NCI-H1417 treated with DMSO at 0.1 percent for 48 hours (cell line): ENCODE results near the gene ADAMTS13.

Experiments used
- DNase-seq: peaks from one replicate; lab custom pipeline; 2025; lab: John Stamatoyannopoulos, UW

Gene ADAMTS13

DNA sequence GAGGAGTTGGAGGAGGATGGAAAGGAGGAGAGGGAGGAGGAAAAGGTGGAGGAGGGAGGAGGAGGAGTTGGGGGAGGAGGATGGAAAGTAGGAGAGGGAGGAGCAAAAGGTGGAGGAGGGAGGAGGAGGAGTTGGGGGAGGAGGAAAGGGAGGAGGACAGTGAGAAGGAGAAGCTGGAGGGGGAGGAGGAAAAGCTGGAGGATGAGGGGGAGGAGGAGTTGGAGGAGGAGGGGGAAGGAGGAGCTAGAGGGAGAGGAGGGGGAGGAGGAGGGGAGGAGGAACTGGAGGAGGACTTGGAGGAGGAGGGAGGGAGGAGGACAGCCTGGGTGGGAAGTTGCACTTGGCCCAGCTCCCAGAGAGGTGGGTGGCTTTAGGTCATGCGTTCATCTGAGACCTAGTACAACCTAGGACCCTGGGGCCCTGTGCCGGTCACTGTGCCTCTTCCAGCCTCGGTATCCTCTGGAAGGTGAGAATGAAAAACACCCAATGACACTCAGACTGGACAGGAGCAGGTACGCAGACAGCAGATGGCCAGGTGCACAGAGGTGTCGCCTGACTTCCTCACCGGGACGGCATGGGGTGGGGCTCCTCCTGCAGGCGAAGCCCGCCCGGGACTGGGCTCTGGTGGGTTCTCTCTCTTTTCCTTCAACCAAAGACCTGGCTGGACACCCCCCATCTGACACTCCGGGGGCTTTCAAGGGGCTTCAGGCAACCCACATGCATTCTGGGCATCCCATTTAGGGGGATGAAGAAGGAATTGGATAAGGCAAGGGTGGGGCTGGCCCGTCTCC, 68.9 kb downstream of the ADAMTS13 start:
- no peak for DNase-seq

DNA sequence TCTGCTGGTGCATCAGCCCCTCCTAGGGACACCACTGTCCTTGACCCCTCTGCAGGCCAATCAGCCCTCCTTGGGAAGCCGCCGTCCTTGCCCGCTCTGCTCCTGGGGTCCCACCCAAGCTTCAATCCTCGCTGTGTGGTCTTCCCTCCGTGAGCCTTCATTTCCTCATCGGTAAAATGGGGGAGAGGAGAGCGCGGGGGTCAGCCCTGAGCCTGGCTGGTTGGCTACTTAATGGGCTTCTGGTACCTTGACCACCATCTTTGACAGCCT, 69.4 kb downstream of the ADAMTS13 start:
- no peak for DNase-seq

DNA sequence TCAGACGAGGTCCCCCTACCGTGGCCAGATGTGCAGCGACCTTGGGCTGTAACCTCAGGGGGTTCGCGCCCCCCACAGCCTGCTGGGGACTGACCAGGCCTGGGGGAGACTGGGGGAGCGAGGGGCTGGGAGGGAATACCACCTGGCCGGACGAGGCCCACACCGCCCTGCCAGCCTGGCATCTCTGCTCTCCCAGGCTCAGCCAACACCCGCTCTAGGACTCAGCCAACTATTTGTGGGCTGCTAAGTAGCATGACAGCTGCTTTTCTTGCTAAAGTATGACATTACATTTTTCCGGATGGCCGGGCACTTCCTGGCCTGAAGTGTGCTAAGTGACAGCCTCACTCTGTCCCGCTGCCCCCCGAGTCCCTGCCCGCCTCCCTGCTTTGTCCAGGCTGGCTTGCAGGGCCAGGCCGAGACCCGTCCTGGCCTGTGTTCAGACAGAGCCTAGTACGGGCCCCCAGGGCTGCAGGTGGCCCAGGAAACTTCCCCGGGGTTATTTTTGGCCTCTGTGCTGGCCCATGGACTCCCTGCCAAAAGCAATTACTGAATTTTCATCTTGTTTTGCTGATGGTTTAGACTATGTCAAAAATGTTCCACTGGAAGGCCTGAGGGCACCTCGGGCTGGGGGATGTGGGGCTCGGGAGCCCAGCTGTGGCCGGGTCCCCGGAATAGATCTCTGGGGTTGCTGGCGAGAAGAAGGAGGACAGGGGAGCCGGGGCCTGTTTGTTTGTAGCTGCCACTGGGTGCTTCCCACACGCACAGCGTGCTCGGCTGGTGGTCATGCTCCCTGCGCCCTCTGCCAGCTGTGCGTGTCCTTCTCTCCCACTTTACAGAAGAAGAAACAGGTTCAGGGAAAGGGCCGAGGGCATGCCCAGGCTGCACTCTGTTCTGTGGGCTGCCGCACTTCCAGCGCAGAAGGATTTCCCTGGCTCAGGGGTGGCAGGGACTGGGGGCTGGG, 70.2 kb downstream of the ADAMTS13 start:
- no peak for DNase-seq

DNA sequence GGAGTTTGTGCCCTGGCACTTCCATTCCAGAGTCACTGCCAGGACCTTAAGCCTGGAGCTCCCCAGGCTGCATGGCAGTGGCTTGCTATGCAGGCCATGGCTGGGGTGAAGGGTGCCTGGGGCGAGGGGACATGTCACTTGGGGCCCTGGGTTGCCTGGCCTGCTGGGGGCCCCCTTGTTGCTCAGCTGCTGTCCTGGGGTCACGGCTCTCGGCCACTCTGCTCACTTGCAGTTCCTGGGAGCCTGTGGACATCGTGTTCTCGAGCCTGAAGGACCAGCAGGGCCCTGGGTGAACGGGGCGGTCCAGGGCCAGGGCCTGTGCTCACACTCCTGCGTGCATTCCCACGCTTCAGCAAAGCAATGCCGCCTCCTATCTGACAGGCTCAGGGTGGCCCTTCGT, 71.3 kb downstream of the ADAMTS13 start:
- DNase-seq: no peak

DNA sequence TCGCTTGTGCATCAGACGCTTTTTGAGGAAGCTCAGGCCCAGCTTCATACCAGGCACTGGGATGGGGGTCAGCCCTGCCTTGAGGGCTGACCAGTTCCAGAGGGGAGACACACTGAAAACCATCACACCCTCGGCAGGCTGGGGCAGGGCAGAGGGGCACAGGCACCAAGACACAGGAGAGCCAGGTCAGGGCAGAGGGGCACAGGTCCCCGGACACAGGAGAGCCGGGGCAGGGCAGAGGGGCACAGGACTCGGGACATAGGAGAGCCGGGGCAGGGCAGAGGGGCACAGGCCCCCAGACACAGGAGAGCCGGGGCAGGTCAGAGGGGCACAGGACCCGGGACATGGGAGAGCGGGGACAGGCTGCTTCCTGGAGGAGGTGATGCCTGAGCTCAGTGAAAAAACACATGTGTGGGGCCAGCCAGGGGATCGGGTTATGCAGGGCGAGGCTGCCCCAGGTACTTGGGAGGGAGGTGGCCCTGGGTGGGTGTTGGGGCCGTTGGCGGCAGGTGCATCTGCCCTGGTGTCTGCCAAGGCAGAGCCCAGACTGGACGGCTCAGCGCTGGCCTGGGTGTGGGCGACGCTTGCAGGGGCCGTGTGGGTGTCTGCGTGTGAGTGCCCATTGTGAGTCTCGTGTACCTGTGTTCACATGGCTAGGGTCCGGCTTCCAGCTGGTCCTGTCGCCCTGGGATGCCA, 71.8 kb downstream of the ADAMTS13 start:
- DNase-seq: no peak

DNA sequence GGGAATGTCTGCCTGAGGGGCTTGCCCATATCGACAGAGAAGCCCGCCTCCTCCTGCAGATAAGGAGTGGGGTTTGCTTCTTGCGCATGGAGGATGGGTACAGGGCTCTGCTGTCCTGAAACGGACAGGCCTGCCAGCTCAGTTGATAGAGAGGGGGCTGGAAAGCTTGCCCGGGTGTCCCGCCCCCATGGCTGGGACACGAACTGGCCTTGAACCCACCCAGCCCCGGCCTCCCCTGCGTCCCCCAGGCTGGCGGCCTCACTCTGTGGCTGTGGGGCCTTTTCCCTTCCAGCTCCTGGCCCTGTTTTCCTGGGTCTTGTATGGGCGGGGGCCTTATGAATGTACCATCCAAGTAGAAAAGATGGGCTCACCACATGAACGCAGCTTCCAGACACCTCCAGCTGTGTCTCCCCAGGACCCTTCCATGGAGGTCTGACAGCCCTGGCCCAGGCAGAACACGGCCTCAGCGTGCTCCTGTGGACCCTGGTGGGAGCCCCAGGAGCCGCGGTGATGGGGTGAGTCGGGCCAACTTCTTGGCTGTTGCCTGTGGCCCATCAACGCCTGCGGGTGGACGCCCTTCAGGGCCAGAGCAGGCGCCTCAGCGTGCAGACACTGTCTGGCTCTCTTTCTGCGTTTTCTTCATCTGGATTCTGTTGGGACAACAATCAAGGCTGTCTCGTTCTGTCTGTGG, 72.6 kb downstream of the ADAMTS13 start:
- DNase-seq: no peak

DNA sequence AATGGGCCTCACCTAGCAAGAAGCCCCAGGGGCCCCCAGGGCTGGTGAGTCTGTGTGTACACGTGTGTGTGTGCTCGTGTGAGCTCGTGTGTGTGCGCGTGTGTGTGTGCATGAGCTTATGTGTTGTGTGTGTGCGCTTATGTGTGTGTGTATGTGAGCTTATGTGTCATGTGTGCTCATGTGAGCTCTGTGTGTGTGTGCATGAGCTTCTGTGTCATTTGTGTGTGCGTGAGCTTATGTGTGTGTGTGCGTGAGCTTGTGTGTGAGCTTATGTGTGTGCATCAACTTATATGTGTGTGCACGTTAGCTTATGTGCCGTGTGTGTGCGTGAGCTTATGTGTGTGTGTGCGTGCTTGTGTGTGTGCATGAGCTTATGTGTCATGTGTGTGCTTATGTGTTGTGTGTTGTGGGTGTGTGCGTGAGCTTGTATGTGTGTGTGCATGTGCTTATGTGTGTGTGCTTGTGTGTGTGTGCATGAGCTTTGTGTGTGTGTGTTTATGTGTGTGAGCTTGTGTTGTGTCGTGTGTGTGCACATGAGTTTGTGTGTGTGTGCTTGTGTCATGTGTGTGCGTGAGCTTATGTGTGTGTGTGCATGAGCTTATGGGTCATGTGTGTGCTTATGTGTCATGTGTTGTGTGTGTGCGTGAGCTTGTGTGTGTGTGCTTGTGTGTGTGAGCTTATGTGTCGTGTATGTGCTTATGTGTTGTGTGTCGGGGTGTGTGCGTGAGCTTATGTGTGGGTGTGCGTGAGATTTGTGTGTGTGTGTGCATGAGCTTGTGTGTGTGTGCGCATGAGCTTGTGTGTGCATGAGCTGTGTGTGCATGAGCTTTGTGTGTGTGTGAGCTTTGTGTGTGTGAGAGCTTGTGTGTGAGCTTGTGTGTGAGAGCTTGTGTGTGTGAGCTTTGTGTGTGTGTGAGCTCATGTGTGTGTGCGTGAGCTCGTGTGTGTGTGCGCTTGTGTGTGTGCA, 73.4 kb downstream of the ADAMTS13 start:
- no peak for DNase-seq

DNA sequence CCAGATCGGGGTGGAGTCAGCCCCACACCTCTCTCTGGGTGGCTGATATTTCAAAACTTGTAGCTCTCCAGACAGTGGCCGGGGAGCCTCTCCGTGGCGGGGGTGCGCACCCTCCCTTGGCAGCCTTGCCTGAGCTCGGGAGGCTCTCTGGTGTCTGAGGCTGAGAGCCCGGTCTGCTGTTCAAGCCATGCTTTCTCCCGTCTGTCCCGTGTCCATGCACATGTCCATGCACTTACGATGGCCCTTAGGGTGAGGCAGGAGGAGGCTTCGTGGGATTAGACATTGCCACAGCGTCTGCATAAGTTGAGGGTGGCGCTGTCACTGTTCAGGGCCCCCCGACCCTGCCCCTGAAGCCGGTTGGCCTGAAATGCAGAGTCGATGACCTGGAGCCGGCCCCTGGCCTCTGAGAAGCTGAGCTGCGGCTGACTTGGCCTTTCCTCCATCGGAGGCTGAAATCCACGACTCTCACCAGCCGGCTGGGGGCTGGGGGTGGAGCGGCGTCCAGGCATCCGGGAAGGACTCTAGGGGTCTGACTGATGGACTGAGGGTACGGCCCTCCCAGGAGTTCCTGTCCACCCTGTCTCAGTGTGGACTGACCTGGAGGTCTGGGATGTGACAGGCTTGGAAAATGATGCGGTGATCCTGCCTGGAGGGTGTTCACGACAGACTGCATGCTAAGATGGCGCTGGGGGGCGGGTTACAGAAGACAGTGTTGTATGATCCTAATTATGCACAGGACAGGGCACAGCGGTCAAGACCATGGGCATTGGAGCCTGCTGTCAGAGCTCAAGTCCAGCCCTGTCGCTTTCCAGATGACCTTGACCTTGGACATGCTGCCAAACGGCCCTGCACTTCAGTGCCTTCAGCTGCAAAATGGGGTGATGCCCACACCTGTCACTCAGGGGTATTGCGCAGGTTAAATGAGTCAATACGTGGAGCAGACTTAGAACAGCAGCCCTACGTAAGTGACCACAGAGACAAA, 75.0 kb downstream of the ADAMTS13 start:
- no peak for DNase-seq

DNA sequence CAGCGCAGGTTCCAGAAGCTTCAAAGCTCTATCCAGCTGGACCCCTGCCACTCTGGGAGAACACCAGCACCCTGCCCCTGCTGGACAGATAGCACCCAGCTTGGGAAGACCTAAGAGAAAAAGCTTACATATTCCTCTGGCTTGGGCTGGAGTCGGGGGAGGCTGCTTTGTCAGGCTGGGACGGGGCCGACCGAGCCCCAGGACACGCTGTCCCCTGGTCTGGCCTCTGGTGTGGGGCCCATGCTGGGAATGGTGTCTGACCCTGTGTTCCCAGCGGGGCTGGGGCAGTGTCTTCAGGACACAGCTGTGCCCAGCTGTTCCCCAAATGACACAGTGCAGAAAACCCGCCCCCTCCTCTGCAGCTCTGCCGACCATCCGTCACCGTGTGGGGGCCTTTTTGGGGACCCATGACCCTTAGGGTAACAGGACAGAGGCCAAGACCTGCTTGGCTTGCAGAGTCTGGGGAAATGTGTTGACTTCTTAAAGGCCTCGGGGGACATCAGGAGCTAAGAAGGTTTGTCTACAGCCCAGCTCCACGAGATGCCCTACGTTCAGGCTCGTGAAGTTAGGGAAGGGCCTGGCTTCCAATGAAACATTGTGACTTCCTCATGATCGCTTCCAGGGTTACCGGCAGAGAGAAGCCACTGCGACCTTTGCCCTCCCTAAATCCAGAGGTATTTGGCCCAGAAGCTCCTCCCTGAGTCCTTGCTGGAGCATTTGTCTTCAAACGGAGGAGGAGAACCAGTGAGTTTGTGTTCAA, 77.1 kb downstream of the ADAMTS13 start:
- DNase-seq: no peak

DNA sequence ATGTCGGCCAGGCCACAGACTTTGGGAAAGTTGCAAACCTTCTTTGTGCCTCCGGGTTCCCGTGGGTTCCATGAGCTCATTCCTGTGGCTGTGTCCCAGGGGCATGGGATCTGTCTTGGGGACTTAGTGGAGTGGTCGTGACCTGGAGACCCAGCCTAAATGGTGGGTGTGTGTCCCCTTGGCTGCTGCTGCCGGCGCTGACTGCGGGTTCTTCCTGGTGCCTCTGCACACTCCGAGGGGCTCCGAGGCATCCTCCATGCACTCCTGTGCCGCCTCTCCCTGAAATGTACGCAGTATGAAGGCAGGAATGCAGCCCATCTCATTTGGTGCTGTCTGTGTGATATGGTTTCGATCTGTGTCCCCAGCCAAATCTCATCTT, 77.7 kb downstream of the ADAMTS13 start:
- no peak for DNase-seq

DNA sequence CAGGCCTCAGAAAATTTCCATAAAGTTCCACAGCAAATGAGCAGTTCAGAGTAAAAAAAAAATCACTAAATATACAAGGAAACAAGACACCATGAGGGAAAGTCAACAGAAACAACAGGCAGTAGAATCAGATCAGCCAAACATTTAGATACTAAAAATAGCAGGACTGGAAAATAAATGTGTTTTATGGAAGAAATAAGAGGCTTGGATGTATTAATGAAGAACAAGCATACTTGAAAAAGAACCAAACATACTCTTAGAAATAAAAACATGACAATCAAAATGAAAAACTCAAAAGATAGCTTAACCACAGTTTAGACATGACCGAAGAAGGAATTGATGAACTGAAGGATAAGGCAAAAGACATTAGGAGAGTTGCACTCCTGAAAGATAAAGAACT, 79.9 kb downstream of the ADAMTS13 start:
- no peak for DNase-seq

DNA sequence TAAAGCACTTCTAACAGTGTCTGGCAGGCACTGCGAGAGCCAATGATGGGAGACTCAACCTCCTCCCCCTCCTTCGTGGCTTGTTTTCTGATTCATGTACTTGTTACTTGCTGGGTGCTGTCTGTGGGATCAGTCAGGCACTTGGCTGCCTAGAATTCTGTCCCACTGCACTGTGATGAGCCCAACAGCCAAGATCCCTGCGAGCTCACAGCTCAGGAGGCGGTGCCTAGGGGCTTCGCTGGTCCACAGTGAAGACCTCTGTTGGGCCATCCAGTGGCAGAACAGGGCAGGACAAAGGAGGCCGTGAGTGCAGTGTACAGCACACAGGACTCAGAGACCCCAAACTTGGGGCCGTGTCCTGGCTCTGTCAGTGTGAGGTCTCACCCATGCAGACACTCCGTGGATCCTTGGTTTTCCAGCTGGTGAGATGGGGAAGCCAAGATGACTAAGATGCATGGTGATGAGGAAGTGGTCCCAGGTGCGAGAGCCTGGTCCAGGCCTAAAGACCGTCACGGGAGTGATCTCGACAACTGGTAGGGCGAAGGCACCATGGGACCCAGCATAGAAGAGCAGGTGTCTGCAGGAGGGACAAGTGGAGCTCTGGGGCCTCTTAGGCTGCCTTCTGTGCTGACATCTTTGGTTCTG, 83.1 kb downstream of the ADAMTS13 start:
- DNase-seq: no peak

DNA sequence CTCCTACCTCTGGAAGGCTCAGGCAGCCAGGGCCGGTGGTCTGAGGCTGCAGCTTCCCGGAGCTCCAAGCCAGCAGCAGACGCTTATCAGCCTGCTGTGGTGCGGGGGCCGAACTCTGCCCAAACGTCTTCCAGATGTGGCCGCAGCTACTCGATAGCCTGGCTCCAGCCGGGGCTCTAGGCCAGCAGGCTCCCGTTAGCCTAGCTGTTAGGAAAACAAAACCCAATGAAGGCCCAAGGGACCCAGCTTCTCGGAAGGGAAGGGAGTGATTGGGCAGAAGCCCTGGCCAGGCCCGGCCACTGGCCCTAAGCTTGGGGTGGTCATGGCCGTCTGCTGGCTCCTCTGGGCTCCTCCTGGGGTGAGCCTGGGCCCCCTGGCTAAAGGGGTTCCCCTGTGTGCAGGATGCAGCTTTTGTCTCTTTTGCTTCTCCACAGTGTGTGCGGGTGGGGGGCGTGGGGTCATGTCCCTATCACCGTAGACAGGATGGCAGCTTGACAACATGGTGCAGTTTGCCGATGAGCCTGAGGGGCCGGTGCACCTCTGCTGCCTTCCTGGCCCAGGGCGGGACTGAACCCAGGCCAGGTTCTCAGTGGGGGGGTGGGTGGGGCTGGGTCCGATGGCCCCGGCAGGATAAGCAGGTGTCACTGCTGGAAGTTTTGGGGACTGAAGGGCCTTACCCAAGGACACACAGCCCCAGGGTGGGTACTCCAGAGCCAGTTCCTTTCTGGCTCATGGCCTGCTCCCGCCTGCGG, 83.9 kb downstream of the ADAMTS13 start:
- DNase-seq: no peak

DNA sequence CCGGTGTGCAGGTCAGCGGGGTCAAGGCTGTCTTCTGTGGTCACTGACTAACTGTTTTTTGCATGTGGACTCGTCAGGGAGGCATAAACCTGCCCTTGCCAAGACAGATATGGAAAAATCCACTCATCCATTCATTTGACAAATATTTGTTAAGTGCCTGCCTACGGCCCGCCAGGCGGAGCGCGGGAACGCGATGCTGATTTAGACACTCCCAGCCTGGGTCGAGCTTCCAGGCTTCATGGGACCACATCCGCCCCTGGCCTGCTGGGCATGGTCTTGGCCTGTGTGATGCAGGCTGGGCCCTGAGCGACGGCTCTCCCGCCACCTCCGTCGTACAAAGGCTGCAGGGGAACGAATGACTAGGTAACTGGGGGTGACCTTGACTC, 84.5 kb downstream of the ADAMTS13 start:
- no peak for DNase-seq

DNA sequence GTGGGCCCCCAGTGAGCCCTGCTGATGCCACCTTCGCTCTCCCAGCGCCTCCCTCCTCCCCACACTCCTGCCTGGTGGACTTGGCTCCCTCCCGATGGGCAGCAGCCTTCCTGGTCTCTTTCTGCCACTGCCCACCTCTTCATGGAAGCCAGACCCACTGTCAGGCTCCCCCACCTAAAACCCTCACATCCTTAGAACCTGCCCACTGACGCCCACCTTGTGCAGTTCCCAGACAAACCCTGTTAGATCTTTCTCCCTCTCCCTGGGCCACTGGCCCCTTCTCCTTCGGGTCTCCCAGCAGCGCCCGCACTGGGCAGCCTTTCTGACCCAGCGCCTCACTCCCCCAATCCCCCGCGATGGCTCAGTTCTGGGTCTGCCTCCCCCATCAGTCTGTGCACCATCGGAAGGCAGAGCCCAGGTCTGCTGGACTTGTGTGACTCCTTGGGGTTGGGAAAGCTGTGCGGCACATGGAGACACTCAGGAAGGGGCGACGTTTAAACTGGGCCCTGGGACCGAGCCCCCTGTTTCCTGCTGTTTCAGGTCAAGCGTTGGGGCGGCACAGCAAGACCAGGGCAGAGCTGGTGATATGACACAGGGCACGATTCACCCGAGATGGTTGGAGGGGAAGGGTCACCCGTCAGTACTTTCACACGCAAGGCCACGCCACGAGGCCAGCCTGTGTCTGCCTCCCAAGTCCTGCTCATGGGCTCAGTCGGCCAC, 85.2 kb downstream of the ADAMTS13 start:
- DNase-seq: no peak

DNA sequence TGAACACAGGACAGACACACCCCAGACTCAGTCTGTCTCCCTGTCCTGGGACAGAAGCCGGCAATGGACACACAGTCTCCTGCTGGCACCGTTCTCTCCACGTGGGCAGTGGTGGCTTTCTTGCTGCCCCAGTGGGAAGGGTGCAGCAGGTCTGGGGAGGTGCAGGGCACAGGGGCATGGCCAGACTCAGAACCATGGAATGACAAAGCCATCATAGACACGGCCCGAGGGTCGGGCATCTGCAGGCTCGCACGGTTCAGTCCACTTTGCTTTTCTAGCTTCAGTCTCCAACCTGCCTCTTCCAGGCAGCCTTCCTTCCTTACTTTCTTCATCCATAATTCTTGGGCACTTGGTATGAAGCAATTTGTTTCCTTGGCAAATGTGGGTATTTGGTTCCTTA, 85.9 kb downstream of the ADAMTS13 start:
- no peak for DNase-seq
